SK-N-DZ (cell line): Measurements from ENCODE around the gene FOXL3.
"Not testable (repeated sequence)": the region's sequence is repeated elsewhere in the genome, so short reads cannot be mapped to it uniquely, and the experiment has no call there.

Source experiments
- DNase-seq: peaks from one replicate; pipeline ENCODE4 v3.0.0-alpha.2; 2015; ENCODE audit warnings: low spot score

FOXL3 gene

DNA sequence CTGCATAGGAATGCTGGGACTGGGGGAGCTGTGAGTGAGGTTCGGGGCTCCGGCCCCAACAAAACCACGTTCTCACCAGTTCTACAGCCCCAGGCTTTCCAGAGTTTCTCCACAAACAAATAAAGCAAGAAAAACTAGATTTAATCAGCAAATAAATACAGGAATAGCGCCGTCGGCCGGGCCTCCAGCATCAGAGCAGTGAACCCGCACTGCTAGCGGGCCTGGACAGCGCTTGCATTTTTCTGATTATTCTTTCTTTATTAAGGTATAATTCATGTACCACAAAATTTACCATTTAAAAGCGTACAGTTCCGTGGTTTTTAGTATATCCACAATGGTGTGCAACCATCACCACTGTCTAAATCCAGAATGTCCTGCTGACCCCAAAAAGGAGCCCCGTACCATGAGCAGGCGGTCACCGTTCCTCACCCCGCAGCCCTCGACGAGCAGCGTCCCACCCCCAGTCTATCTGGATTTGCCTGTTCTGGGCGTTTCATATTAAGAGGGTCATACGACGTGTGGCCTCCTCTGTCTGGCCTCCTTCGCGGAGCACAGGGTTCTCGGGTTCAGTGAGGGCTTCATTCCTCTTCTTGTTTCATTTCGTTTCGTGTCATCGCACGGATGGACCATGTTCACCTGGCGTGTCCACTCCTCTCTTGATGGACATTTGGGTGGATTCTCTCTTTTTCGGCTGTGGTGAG, 35.5 kb upstream of the FOXL3 start:
- no peak for DNase-seq

DNA sequence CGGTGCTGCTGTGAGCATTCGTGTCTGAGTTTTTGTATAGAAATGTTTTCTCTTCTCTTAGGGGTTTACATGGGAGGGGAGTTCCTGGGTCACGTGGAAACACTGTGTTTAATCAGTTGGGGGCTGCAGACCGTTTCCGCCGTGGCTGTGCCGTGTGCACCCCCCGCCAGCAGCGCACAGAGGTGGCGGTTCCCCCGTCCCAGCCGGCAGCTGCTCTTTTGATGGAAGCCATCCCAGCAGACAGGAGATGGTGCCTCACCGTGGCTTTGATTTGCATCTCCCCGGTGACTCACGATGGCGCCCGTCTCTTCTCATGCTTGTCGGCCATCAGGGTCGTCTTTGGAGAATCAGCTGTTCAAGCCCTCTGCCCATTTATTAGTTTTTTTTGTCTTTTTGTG, 34.9 kb upstream of the FOXL3 start:
- no peak for DNase-seq

- no peak for DNase-seq
Measured at GRCh38 chr7:255721-256361, 34.1 kb upstream of the FOXL3 start.

GRCh38 chr7:256461-256940, 33.5 kb upstream of the FOXL3 start:
- DNase-seq: no peak

DNA sequence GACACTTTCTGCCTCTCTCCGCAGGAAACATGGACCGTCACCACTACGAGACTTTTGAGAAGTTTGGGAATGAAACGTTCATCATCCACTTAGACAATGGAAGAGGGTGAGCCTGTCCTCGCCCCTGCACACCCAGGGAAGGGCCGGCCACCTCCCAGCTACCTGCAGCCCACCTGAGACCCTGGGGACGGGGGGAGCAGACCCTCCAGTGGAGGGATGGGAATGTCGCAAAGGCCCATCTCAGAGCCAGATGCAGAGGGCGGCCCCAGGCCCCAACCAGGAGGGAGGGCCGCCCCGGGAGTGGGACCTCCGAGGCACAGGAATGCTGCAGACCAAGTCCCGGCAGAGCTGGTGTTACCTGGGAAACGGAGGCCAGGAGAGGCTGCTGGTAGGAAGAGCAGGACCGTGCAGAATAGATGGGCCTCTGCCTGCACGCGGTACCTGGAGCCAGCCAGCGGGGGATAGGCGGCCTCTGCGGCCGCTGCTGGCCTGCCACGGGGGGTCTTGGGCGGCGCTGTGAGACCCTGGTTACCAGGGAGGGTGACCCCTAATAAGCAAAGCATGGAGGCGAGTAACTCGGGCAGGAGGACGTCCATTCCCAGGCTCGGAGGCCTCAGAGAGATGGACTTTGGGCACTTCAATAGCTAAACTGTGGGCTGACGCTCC, 32.9 kb upstream of the FOXL3 start:
- no peak for DNase-seq

DNA sequence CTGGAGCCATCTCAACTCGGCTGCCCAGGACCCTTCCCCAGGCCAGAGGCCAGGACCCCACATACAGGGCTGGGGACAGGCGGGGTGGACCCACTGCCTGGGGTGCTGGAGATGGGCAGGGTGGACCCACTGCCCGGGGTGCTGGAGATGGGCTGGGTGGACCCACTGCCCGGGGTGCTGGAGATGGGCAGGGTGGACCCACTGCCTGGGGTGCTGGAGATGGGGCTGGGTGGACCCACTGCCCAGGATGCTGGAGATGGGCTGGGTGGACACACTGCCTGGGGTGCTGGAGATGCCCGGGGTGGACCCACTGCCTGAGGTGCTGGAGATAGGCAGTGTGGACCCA, 32.4 kb upstream of the FOXL3 start:
- no peak for DNase-seq

DNA sequence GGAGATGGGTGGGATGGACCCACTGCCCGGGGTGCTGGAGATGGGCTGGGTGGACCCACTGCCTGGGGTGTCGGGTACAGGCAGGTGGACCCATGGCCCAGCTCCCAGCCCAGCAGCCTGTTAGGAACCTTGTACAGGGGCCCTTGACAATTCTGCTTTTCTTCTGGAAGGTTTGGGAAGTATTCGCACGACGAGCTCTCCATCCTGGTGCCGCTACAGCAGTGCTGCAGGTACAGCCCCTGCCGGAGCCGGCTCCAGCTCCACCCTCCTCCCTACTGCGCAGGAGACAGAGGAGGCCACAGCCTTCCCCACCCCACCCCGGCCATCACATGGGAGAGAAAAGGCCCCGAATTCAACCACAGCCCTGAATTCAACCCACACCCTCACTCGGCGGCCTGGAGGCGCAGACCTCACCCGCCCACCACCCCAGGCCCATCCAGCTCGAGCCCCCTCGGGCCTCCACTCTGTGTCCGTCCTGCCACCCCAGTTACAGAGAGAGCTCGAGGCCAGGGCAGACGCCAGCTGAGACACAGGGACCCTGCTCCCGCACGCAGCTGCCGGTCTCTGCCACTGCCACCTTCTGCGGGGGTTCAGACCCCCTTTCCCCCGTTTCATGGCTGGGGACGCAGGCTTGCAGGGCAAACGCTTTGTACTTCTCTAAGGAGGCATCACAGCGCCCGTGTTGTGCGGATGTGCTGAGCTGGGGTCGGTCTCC, 31.3 kb upstream of the FOXL3 start:
- DNase-seq: no peak

- DNase-seq: no peak
Measured at GRCh38 chr7:259191-259505, 30.8 kb upstream of the FOXL3 start.

DNA sequence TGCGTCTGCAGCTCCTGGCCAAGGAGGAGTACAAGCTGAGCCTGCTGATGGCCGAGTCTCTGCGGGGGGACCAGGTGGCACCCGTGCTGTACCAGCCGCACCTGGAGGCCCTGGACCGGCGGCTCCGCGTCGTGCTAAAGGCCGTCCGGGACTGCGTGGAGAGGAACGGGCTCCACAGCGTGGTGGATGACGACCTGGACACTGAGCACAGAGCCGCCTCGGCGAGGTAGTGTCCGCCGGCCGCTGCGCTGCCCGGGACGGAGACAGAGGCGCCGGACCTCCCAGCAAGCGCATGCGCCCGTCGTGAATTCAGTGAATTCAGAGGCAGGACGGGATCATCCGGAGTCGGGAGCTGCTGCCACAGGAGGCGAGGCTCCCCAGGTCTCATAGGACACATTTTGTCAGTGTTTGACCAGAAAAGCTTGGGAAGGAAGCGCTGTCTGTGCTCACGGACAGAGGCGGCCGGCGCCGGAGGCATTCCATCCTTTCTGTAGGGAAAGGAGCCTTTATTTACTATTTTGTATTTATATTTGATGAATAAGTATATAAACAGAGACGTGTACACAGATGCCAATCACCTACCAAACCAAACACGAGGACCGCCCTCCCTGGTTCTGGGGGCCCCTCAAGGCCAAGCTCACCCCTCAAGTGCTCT, 30.1 kb upstream of the FOXL3 start:
- DNase-seq: no peak

GRCh38 chr7:260441-261281, 29.3 kb upstream of the FOXL3 start:
- no peak for DNase-seq

DNA sequence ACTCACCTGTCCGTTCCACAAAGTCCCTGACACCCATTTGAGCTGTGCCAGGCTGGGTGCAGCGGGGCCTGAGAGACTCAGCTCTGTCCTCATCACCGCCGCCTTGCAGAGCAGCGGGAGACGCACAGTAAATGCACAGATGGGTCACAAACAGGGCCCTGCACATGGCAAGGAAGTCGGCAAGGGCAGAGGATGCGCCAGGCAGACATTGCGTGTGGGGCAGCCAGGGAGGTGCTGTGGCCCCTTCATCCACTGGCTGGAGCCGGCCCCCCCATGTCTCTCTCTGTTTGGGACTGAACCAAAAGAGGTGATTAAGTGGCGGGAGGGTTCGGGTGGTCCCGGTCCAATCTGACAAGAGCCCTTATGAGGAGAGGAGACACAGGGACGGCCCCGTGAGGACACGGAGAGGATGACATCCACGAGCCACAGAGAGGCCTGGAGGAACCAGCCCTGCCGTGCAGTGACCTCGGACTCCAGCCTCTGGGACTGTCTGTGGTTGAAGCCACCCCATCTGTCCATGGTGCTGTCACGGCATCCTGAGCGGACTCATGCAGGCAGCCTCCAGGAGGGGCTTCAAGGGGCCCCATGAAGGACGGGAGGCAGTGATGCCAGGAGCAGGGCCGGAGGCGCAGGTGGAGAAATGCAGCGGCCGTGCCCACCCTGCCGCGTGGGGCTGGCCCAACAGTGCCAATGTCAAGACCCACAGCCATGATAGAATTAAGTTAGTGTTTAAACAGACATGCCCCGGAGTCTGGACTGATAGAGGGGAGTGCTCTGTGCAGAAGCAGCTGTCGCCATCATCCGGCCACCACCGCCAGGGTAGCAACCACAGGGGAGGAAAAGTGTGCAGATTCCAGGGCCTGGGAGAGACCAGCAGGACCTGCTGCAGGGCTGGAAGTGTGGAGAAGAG, 28.4 kb upstream of the FOXL3 start:
- DNase-seq: no peak

DNA sequence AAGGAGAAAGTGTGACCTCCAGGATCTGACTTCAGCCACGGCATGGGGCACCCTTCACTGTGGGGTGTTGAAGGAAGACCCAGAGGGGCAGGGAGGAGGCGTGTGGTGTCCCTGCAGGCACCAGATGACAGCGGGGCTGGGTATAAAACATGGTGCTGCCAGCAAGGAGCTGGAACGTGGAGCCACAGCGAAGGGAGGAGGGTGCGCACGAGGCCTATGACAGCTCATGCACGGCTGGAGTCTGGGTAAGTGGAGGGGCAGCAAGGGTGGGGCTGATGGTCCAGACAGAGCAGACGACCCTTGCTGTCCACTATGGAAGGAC, 27.8 kb upstream of the FOXL3 start:
- no peak for DNase-seq

- DNase-seq: not testable (repeated sequence)
Measured at GRCh38 chr7:262631-263311, 27.2 kb upstream of the FOXL3 start.

GRCh38 chr7:263483-264351, 26.3 kb upstream of the FOXL3 start:
- not testable (repeated sequence) for DNase-seq

GRCh38 chr7:264541-265191, 25.3 kb upstream of the FOXL3 start:
- DNase-seq: no peak

DNA sequence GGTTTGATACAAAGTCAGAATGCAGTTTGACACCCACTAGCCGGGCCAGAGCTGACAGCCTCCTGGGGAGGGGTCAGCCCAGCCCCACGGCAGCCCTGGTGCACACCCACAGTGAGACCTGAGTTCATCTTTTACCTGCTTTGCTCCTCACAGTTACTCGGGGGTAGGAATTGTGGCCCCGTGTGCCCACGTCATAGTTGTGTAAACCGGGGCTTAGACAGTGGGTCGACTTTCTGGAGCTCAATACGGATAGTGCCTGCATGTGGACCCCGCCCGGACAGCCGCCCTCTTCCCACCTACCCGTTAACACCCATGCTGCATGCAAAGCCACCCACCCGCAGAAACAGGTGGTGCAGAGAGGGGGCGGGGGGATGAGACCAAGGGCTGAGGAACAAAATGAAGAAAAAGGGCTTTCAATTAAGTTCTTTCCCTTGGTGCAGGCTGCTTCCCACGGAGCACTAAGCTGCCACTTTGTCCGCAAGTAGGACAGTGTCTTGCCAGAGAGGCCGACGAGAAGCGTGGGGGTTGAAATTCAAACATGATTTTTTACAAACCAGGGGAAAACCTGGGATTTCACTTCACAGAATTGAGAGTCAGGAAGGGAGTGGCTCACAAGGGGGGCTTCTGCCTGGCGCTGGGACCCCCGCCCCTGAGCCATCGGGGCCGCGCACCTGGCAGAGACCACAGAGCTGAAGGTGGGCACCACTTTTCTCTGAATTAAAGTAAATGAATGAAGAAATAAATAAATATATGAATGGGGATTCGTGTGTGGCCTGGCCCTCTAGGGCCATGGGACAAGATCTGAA, 24.6 kb upstream of the FOXL3 start:
- DNase-seq: no peak
